HepG2 (cell line): ENCODE measurements around the gene DUSP16. TPM values are rescaled to one million over a fixed set of nuclear protein-coding genes. Genes with fewer than 3 reads are reported as not detected.

Source experiments
- ATAC-seq: fragments of 200-7000 bp; cut with Tn5 transposase; 3 replicates; pipeline ENCODE4 v1.9.1; 2020; ENCODE audit warnings: mild to moderate bottlenecking, moderate library complexity
- BruUV-seq: library from RNA; stranded (reverse); fragments of 400-500 nt; replicated peaks from 2 replicates; lab custom pipeline; 2021; lab: Mats Ljungman, UMichigan
- CTCF ChIA-PET: fragments of 300-600 bp; formaldehyde crosslinking; extraction: SDS; loops from one replicate; lab custom pipeline; 2021; ENCODE audit warnings: low total read pairs, inconsistent platforms, low intra/inter-chr PET ratio; lab: Yijun Ruan, JAX
- POLR2A ChIA-PET: fragments of 350-600 bp; sonication (Branson Sonifier 250); formaldehyde crosslinking; loops from one replicate; lab custom pipeline; 2020; ENCODE audit warnings: antibody characterized with exemption, inconsistent platforms; lab: Yijun Ruan, JAX
- DNase-seq: peaks from one replicate; pipeline ENCODE4 v3.0.0-alpha.2; 2015; ENCODE audit warnings: low spot score
- FAIRE-seq: peaks from 3 replicates; lab custom pipeline; 2011; peaks lifted over from hg19 to GRCh38; lab: Jason Lieb, UNC
- H2AFZ ChIP-seq: one replicate; pipeline ENCODE4 v1.6.1; 2011; ENCODE audit warnings: low read length, inconsistent platforms
- H3K27ac ChIP-seq: fragments of 300-600 bp; 3 replicates; pipeline ENCODE4 v1.8.0; 2011; ENCODE audit warnings: mixed run types, mild to moderate bottlenecking, mixed read lengths, low read length, inconsistent platforms; ENCODE audit not compliant: insufficient read depth; ENCODE audit errors: extremely low read length
- H3K27me3 ChIP-seq, 2 experiments: fragments of 200-600 bp in 1 of 2; 2 replicates in 1 of 2; 3 replicates in 1 of 2; pipeline versions ENCODE4 v1.6.0 to v1.8.0; 2011; ENCODE audit warnings: low read length in 2 of 2, mild to moderate bottlenecking in 2 of 2, moderate library complexity in 2 of 2, inconsistent platforms in 1 of 2; ENCODE audit not compliant: insufficient read depth in 2 of 2, control insufficient read depth in 1 of 2
- H3K36me3 ChIP-seq, 2 experiments: fragments of 200-600 bp in 1 of 2; replicated peaks in 1 of 2; 2 replicates in 1 of 2; 3 replicates in 1 of 2; pipeline versions ENCODE4 v1.5.1 to v1.8.0; 2011; ENCODE audit warnings: low read length in 2 of 2, inconsistent platforms in 1 of 2; ENCODE audit not compliant: insufficient read depth in 2 of 2, control insufficient read depth in 1 of 2
- H3K4me1 ChIP-seq: 2 replicates; pipeline ENCODE4 v1.5.1; 2012; ENCODE audit warnings: low read length, inconsistent platforms; ENCODE audit not compliant: insufficient read depth
- H3K4me2 ChIP-seq: 2 replicates; pipeline ENCODE4 v1.6.0; 2011; ENCODE audit warnings: low read depth, low read length, inconsistent platforms
- H3K4me3 ChIP-seq, 3 experiments: fragments of 200-600 bp in 1 of 3; sonication (generic), shearing (Covaris generic) in 1 of 3; replicated peaks in 1 of 3; 2 replicates each; pipeline ENCODE4 v1.5.1; 2011 to 2016; ENCODE audit warnings: low read length in 3 of 3, inconsistent platforms in 2 of 3, low read depth in 2 of 3, mild to moderate bottlenecking in 2 of 3, control low read depth in 1 of 3, mixed read lengths in 1 of 3; ENCODE audit not compliant: insufficient read depth in 1 of 3
- H3K79me2 ChIP-seq: one replicate; pipeline ENCODE4 v1.6.1; 2011; ENCODE audit warnings: low read length, inconsistent platforms; ENCODE audit not compliant: insufficient read depth
- H3K9ac ChIP-seq: 2 replicates; pipeline ENCODE4 v1.6.0; 2011; ENCODE audit warnings: mild to moderate bottlenecking, low read depth, low read length, inconsistent platforms; ENCODE audit not compliant: insufficient read depth
- H3K9me3 ChIP-seq: 2 replicates; pipeline ENCODE4 v1.5.1; 2012; ENCODE audit warnings: mild to moderate bottlenecking, low read length
- H4K20me1 ChIP-seq: 2 replicates; pipeline ENCODE4 v1.6.0; 2011; ENCODE audit warnings: inconsistent platforms, mild to moderate bottlenecking, low read length, moderate library complexity; ENCODE audit not compliant: insufficient read depth
- ATF1 ChIP-seq: IDR thresholded peaks from 2 replicates; pipeline ENCODE4 v1.6.1; 2016; ENCODE audit warnings: mild to moderate bottlenecking, control low read depth
- DRAP1 ChIP-seq: IDR thresholded peaks from 2 replicates; pipeline ENCODE4 v1.6.1; 2016; ENCODE audit warnings: missing genetic modification reagents, missing compliant biosample characterization
- ELF3 ChIP-seq: IDR thresholded peaks from 2 replicates; pipeline ENCODE4 v1.6.1; 2016; ENCODE audit warnings: missing genetic modification reagents, missing compliant biosample characterization
- FOSL2 ChIP-seq: sonication (generic); formaldehyde crosslinking; IDR thresholded peaks from 2 replicates; pipeline ENCODE4 v1.4.0; 2020; ENCODE audit warnings: missing genetic modification reagents
- GATAD1 ChIP-seq: IDR thresholded peaks from 2 replicates; pipeline ENCODE4 v1.6.1; 2016; ENCODE audit warnings: missing genetic modification reagents, missing compliant biosample characterization
- HDAC1 ChIP-seq: sonication (generic); formaldehyde crosslinking; IDR thresholded peaks from 2 replicates; pipeline ENCODE4 v1.5.1; 2020; ENCODE audit warnings: mild to moderate bottlenecking, missing genetic modification reagents
- HMG20B ChIP-seq: conservative IDR thresholded peaks from 2 replicates; pipeline ENCODE4 v1.6.1; 2016; ENCODE audit warnings: missing genetic modification reagents, missing compliant biosample characterization
- PHF5A ChIP-seq: IDR thresholded peaks from one replicate; pipeline ENCODE4 v1.6.1; 2018; ENCODE audit warnings: low read depth, missing genetic modification reagents; ENCODE audit not compliant: unreplicated experiment
- PRMT3 ChIP-seq: sonication (generic); formaldehyde crosslinking; IDR thresholded peaks from 2 replicates; pipeline ENCODE4 v1.8.1; 2022; ENCODE audit warnings: low read depth, mild to moderate bottlenecking, moderate library complexity, missing genetic modification reagents, borderline replicate concordance
- REPIN1 ChIP-seq: sonication (generic); formaldehyde crosslinking; IDR thresholded peaks from 2 replicates; pipeline ENCODE4 v1.8.0; 2022; ENCODE audit warnings: missing genetic modification reagents, low read depth, mild to moderate bottlenecking, borderline replicate concordance
- RFXAP ChIP-seq: sonication (generic); formaldehyde crosslinking; IDR thresholded peaks from 2 replicates; pipeline ENCODE4 v1.4.0; 2020; ENCODE audit warnings: missing genetic modification reagents, borderline replicate concordance
- YEATS2 ChIP-seq: sonication (generic); formaldehyde crosslinking; IDR thresholded peaks from 2 replicates; pipeline ENCODE4 v1.4.0; 2020; ENCODE audit warnings: missing genetic modification reagents, borderline replicate concordance
- YEATS4 ChIP-seq: sonication (generic); formaldehyde crosslinking; IDR thresholded peaks from 2 replicates; pipeline ENCODE4 v1.4.0; 2020; ENCODE audit warnings: missing genetic modification reagents, borderline replicate concordance
- ZNF546 ChIP-seq: sonication (generic); formaldehyde crosslinking; conservative IDR thresholded peaks from 2 replicates; pipeline ENCODE4 v1.8.1; 2023; ENCODE audit warnings: mild to moderate bottlenecking, missing genetic modification reagents
- ZNF660 ChIP-seq: sonication (generic); formaldehyde crosslinking; IDR thresholded peaks from 2 replicates; pipeline ENCODE4 v1.5.1; 2020; ENCODE audit warnings: mild to moderate bottlenecking, low read depth, missing genetic modification reagents, borderline replicate concordance
- ZNF713 ChIP-seq: sonication (generic); formaldehyde crosslinking; IDR thresholded peaks from 2 replicates; pipeline ENCODE4 v1.4.0; 2020; ENCODE audit warnings: mild to moderate bottlenecking, missing genetic modification reagents
- WGBS: methylation state at CpG from one replicate; pipeline ENCODE4 v1.1.6; 2017; ENCODE audit warnings: low lambda C conversion rate; 5-methylcytosine and 5-hydroxymethylcytosine counted together
- in situ Hi-C: cut with HindIII; loops from 2 replicates; pipeline ENCODE4 v1.10.0; 2017; ENCODE audit warnings: low pct_unique_long_range_greater_than_20kb; ENCODE audit not compliant: extremely low pct_ligation_motif_present
- intact Hi-C: fragments of 100-400 bp; cut with micrococcal nuclease; formaldehyde crosslinking; loops from one replicate; pipeline ENCODE4 v1.10.0; 2022; ENCODE audit not compliant: unreplicated experiment
- polyA plus RNA-seq, 8 experiments: library from polyadenylated mRNA; depleted of rRNA in 3 of 8; stranded (reverse) in 7 of 8; unstranded in 1 of 8; fragments of >200 nt; fragmentation: Illumina TruSeq in 4 of 8; extraction: Trizol in 4 of 8; gene quantifications; 2 replicates each; pipeline versions ENCODE4 v1.2.1 to v1.2.3, GENCODE V29; 2011 to 2016; ENCODE audit warnings: low read depth in 4 of 8, missing spikeins in 1 of 8, mixed read lengths in 1 of 8; ENCODE audit not compliant: insufficient read depth in 1 of 8
- total RNA-seq, 5 experiments: library from RNA; depleted of rRNA; stranded (reverse); fragments of >200 nt; fragmentation: Illumina TruSeq; extraction: Trizol; gene quantifications; 2 replicates each; pipeline ENCODE4 v1.2.3, GENCODE V29; 2016; ENCODE audit warnings: low read depth in 1 of 5
- TF ChIP-seq, protein P1 (sequence below): fragments of 450-650 bp; IDR thresholded peaks from 2 replicates; pipeline ENCODE4 v1.6.1; 2016
- TF ChIP-seq, protein P2 (sequence below): sonication (generic); formaldehyde crosslinking; IDR thresholded peaks from 2 replicates; pipeline ENCODE4 v1.4.0; 2020; ENCODE audit warnings: missing genetic modification reagents, borderline replicate concordance

The DUSP16 gene
- total and polyA plus RNA-seq, 2 of the 13 experiments (the other 11 are each of a cell fraction or from before 2014, with no cell fraction given), result 45.7 to 46.6 TPM

DNA sequence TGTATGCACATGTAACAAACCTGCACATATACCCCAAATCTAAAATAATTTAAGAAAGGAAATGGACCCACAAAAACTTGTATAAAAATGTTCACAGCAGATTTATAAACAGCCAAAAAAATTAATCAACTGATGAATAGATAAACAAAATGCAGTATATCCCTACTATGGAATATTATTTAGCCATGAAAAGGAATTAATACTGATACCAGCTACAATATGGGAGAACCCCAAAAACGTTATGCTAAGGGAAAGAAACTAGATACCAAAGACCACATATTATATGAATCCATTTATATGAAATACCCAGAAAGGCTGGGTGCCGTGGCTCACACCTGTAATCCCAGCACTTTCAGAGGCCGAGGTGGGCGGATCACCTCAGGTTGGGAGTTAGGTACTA is 20.9 kb downstream of the DUSP16 start:
- ChIA-PET POLR2A (no interaction called here), CTCF (no interaction called here)
- Histone ChIP-seq H3K27me3 (no peaks in the 10 kb centered on the region), H3K4me2 (no peak overlapping the region), H3K4me1 (peaks cover 44% of the 10 kb centered on the region), H3K27ac (no peak overlapping the region), H3K9me3 (no peaks in the 10 kb centered on the region), H3K79me2 (peaks cover 85% of the 10 kb centered on the region), H2AFZ (no peak overlapping the region), H3K36me3 (peaks cover 0 to 10% of the 10 kb centered on the region in 2 experiments; a peak in 4 of 5 replicates), H3K9ac (no peak overlapping the region), H3K4me3 (no peak overlapping the region), H4K20me1 (no peaks in the 10 kb centered on the region; the same call in 1 of the 2 replicates)
- DNase-seq (no peak), ATAC-seq (no peak), FAIRE-seq (no peak)
- BruUV-seq, result no TSS peak
- 96% methylated on average over 4 of the region's 4 CpGs for WGBS
- intact Hi-C loops (no loop called here), in situ Hi-C loops (no loop called here)
- no peak for TF ChIP-seq ATF1 (CRISPR knock-in tag)
- TF ChIP-seq ZNF546 (CRISPR knock-in tag), result no peak
- no peak for TF ChIP-seq YEATS2 (CRISPR knock-in tag)
- no peak for TF ChIP-seq REPIN1
- TF ChIP-seq PHF5A, result no peak
- no peak for TF ChIP-seq ZNF660 (CRISPR knock-in tag)
- TF ChIP-seq HDAC1 (CRISPR knock-in tag), result no peak
- no peak for TF ChIP-seq ZNF713 (CRISPR knock-in tag)
- TF ChIP-seq FOSL2, result no peak
- no peak for TF ChIP-seq DRAP1 (CRISPR knock-in tag)
- TF ChIP-seq RFXAP, result no peak
- no peak for TF ChIP-seq HMG20B (CRISPR knock-in tag)
- TF ChIP-seq PRMT3 (CRISPR knock-in tag), result no peak
- TF ChIP-seq, protein P1, sequence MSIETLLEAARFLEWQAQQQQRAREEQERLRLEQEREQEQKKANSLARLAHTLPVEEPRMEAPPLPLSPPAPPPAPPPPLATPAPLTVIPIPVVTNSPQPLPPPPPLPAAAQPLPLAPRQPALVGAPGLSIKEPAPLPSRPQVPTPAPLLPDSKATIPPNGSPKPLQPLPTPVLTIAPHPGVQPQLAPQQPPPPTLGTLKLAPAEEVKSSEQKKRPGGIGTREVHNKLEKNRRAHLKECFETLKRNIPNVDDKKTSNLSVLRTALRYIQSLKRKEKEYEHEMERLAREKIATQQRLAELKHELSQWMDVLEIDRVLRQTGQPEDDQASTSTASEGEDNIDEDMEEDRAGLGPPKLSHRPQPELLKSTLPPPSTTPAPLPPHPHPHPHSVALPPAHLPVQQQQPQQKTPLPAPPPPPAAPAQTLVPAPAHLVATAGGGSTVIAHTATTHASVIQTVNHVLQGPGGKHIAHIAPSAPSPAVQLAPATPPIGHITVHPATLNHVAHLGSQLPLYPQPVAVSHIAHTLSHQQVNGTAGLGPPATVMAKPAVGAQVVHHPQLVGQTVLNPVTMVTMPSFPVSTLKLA, result no peak
- TF ChIP-seq YEATS4 (CRISPR knock-in tag), result no peak
- no peak for TF ChIP-seq GATAD1
- no peak for TF ChIP-seq ELF3 (CRISPR knock-in tag)
- TF ChIP-seq, protein P2, sequence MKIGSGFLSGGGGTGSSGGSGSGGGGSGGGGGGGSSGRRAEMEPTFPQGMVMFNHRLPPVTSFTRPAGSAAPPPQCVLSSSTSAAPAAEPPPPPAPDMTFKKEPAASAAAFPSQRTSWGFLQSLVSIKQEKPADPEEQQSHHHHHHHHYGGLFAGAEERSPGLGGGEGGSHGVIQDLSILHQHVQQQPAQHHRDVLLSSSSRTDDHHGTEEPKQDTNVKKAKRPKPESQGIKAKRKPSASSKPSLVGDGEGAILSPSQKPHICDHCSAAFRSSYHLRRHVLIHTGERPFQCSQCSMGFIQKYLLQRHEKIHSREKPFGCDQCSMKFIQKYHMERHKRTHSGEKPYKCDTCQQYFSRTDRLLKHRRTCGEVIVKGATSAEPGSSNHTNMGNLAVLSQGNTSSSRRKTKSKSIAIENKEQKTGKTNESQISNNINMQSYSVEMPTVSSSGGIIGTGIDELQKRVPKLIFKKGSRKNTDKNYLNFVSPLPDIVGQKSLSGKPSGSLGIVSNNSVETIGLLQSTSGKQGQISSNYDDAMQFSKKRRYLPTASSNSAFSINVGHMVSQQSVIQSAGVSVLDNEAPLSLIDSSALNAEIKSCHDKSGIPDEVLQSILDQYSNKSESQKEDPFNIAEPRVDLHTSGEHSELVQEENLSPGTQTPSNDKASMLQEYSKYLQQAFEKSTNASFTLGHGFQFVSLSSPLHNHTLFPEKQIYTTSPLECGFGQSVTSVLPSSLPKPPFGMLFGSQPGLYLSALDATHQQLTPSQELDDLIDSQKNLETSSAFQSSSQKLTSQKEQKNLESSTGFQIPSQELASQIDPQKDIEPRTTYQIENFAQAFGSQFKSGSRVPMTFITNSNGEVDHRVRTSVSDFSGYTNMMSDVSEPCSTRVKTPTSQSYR, result no peak
